Thoracic aorta (tissue), 2 donors: ENCODE measurements around the gene TRERF1. TPM values are rescaled to one million over a fixed set of nuclear protein-coding genes. Genes with fewer than 3 reads are reported as not detected.
A peak's percentile ranks its signal among the peaks of the same experiment; 100 is the strongest.

ENCODE experiments used
- ATAC-seq: fragments of 150-250 bp; one replicate; pipeline ENCODE4 v1.8.0; 2017; ENCODE audit warnings: low read depth; ENCODE audit not compliant: insufficient number of reproducible peaks, low FRiP score
- DNase-seq: peaks from one replicate; pipeline ENCODE4 v3.0.0-alpha.2; 2020; ENCODE audit warnings: low spot score
- H3K27ac ChIP-seq, 2 donors: fragments of 200-600 bp; sonication (generic); 1 replicate in 1 of 2; 2 replicates in 1 of 2; pipeline ENCODE4 v1.5.1; 2016; ENCODE audit warnings: mild to moderate bottlenecking in 2 of 2, moderate library complexity in 2 of 2
- H3K27me3 ChIP-seq: fragments of 200-600 bp; sonication (generic); replicated peaks from 2 replicates; pipeline ENCODE4 v1.6.0; 2016; ENCODE audit warnings: mild to moderate bottlenecking; ENCODE audit not compliant: insufficient read depth
- H3K36me3 ChIP-seq: fragments of 200-600 bp; sonication (generic); one replicate; pipeline ENCODE4 v1.5.1; 2016
- H3K4me1 ChIP-seq, 2 donors: fragments of 200-600 bp; sonication (generic); 1 replicate in 1 of 2; 2 replicates in 1 of 2; pipeline versions ENCODE4 v1.5.1 to v1.6.0; 2016; ENCODE audit warnings: low read depth in 2 of 2, mild to moderate bottlenecking in 1 of 2; ENCODE audit not compliant: control insufficient read depth in 1 of 2
- H3K4me3 ChIP-seq: fragments of 200-600 bp; sonication (generic); 2 replicates; pipeline ENCODE4 v1.5.1; 2016; ENCODE audit warnings: mild to moderate bottlenecking
- H3K9me3 ChIP-seq: fragments of 200-600 bp; sonication (generic); 2 replicates; pipeline ENCODE4 v1.5.1; 2016
- CTCF ChIP-seq: fragments of 200-600 bp; sonication (generic); IDR thresholded peaks from one replicate; pipeline ENCODE4 v1.5.1; 2019; ENCODE audit warnings: antibody characterized with exemption
- total RNA-seq, 2 donors: library from RNA; depleted of rRNA; stranded (reverse); fragments of >200 nt; gene quantifications; one replicate each; pipeline versions ENCODE4 v1.1.0 to v1.2.3, GENCODE V29; 2016

TRERF1 gene
- total RNA-seq, 2 donors from 2014 or later: 4.6 to 5.0 TPM

- DNase-seq (no peak), ATAC-seq (no peak)
- Histone ChIP-seq H3K9me3 (no peaks in the 10 kb centered on the region), H3K4me1 (no peaks in the 10 kb centered on the region), H3K27ac (no peak overlapping the region), H3K4me3 (no peak overlapping the region), H3K27me3 (no peaks in the 10 kb centered on the region), H3K36me3 (no peaks in the 10 kb centered on the region)
- TF ChIP-seq CTCF: no peak
Observed at GRCh38 chr6:42462474-42462972, 10.8 kb upstream of the TRERF1 start.

GRCh38 chr6:42460883-42461282 is 9.2 kb upstream of the TRERF1 start:
- Histone ChIP-seq H3K4me3 (no peak overlapping the region), H3K36me3 (no peaks in the 10 kb centered on the region), H3K4me1 (no peaks in the 10 kb centered on the region), H3K27ac (no peak overlapping the region), H3K9me3 (no peaks in the 10 kb centered on the region), H3K27me3 (no peaks in the 10 kb centered on the region)
- DNase-seq: no peak
- ATAC-seq: no peak
- TF ChIP-seq CTCF: no peak

- TF ChIP-seq CTCF: no peak
- H3K4me3 ChIP-seq: no peak overlapping the region
- H3K27ac ChIP-seq: no peak overlapping the region
- ATAC-seq (no peak), DNase-seq (no peak)
- no peaks in the 10 kb centered on the region for H3K9me3 ChIP-seq
- no peaks in the 10 kb centered on the region for H3K27me3 ChIP-seq
- H3K36me3 ChIP-seq: no peaks in the 10 kb centered on the region
- no peaks in the 10 kb centered on the region for H3K4me1 ChIP-seq
Observed at GRCh38 chr6:42459888-42460287, 8.2 kb upstream of the TRERF1 start.

GRCh38 chr6:42454428-42454791 is 2.7 kb upstream of the TRERF1 start:
- no peak for ATAC-seq
- peak overlapping the region; percentile 76 to 84 for H3K27ac ChIP-seq
- DNase-seq: no peak
- H3K4me3 ChIP-seq: peak overlapping the region; percentile 83
- no peaks in the 10 kb centered on the region for H3K9me3 ChIP-seq
- TF ChIP-seq CTCF: no peak
- no peaks in the 10 kb centered on the region for H3K27me3 ChIP-seq
- H3K4me1 ChIP-seq: peaks cover 13 to 35% of the 10 kb centered on the region in 2 donors
- no peaks in the 10 kb centered on the region for H3K36me3 ChIP-seq

- Histone ChIP-seq H3K4me3 (peak overlapping the region; percentile 83), H3K4me1 (peaks cover 17 to 36% of the 10 kb centered on the region in 2 donors), H3K27ac (peak overlapping the region; percentile 76 to 84), H3K9me3 (no peaks in the 10 kb centered on the region), H3K27me3 (no peaks in the 10 kb centered on the region), H3K36me3 (no peaks in the 10 kb centered on the region)
- no peak for TF ChIP-seq CTCF
- DNase-seq (no peak), ATAC-seq (no peak)
Observed at GRCh38 chr6:42453654-42454427, 2.1 kb upstream of the TRERF1 start.
